GM11168 (cell line): Measurements from ENCODE around the gene RAD51.

ENCODE experiments used
- in situ Hi-C: fragments of 300-500 bp; cut with MboI; formaldehyde crosslinking; loops from one replicate; pipeline ENCODE4 v1.12.0; 2022; ENCODE audit warnings: low sequenced_read_pairs; ENCODE audit not compliant: unreplicated experiment

The RAD51 gene

GRCh38 chr15:40721701-40722100, 26.7 kb downstream of the RAD51 start:
- in situ Hi-C loops: no loop called here

- in situ Hi-C loops: no loop called here
Observed at GRCh38 chr15:40722354-40722753, 27.4 kb downstream of the RAD51 start.

- in situ Hi-C loops: no loop called here
Observed at GRCh38 chr15:40722934-40723333, 28.0 kb downstream of the RAD51 start.

GRCh38 chr15:40723919-40724318, 28.9 kb downstream of the RAD51 start:
- in situ Hi-C loops: no loop called here

- in situ Hi-C loops: no loop called here
Observed at GRCh38 chr15:40731034-40731433, 36.1 kb downstream of the RAD51 start.

GRCh38 chr15:40736575-40736974, 41.6 kb downstream of the RAD51 start:
- in situ Hi-C loops: no loop called here

GRCh38 chr15:40737048-40737447, 42.1 kb downstream of the RAD51 start:
- in situ Hi-C loops: no loop called here

- in situ Hi-C loops: no loop called here
Observed at GRCh38 chr15:40739047-40739446, 44.1 kb downstream of the RAD51 start.

- in situ Hi-C loops: no loop called here
Observed at GRCh38 chr15:40739854-40740253, 44.9 kb downstream of the RAD51 start.

- in situ Hi-C loops: no loop called here
Observed at GRCh38 chr15:40743485-40743901, 48.5 kb downstream of the RAD51 start.

- in situ Hi-C loops: no loop called here
Observed at GRCh38 chr15:40743921-40744814, 49.2 kb downstream of the RAD51 start.

GRCh38 chr15:40744815-40745152, 49.8 kb downstream of the RAD51 start:
- in situ Hi-C loops: no loop called here

GRCh38 chr15:40746916-40747418, 52.0 kb downstream of the RAD51 start:
- in situ Hi-C loops: no loop called here

GRCh38 chr15:40747685-40748631, 53.0 kb downstream of the RAD51 start:
- in situ Hi-C loops: no loop called here

GRCh38 chr15:40749151-40749630, 54.2 kb downstream of the RAD51 start:
- in situ Hi-C loops: no loop called here

GRCh38 chr15:40750885-40751284, 55.9 kb downstream of the RAD51 start:
- in situ Hi-C loops: loop anchor here (25.0 kb wide), 1 partner anchor 414 kb away; the partner anchor contains the start of gene CCDC9B

GRCh38 chr15:40751745-40752144, 56.8 kb downstream of the RAD51 start:
- in situ Hi-C loops: loop anchor here (25.0 kb wide), 1 partner anchor 414 kb away; the partner anchor contains the start of gene CCDC9B

- in situ Hi-C loops: loop anchor here (25.0 kb wide), 1 partner anchor 417 kb away; the partner anchor contains the start of gene CCDC9B
Observed at GRCh38 chr15:40754574-40754882, 59.6 kb downstream of the RAD51 start.

GRCh38 chr15:40754883-40755811, 60.2 kb downstream of the RAD51 start, which contains the start of gene RMDN3:
RMDN3 (minus strand) TSS chr15:40755254; CDS start chr15:40754783, 471 bp downstream.
- in situ Hi-C loops: loop anchor here (25.0 kb wide), 1 partner anchor 418 kb away; the partner anchor contains the start of gene CCDC9B
